ENCODE data around the gene SOX10.

The SOX10 gene

GRCh38 chr22:38029901-38030300, 45.5 kb upstream of the SOX10 start:
- H3K27ac ChIP-seq = no peak overlapping the region
- no peak for TF ChIP-seq CTCF (conservative IDR thresholded peaks at IDR 0.05; ENCODE audit: low read depth)
- no peak for DNase-seq (ENCODE audit: low spot score)
- POLR2A ChIA-PET (ENCODE audit: low non-redundant PET) = no interaction called here
- CTCF ChIA-PET = interaction anchor here (0.5 kb wide), 1 partner anchor 167 kb away, joined by 3 read pairs; no protein-coding TSS in a partner anchor

GRCh38 chr22:38029370-38029769, 45.0 kb upstream of the SOX10 start:
- no peak for TF ChIP-seq CTCF (conservative IDR thresholded peaks at IDR 0.05; ENCODE audit: low read depth)
- no peak for DNase-seq (ENCODE audit: low spot score)
- no peak overlapping the region for H3K27ac ChIP-seq
- POLR2A ChIA-PET (ENCODE audit: low non-redundant PET) = no interaction called here
- CTCF ChIA-PET = no interaction called here

- TF ChIP-seq CTCF (conservative IDR thresholded peaks at IDR 0.05; ENCODE audit: low read depth) = no peak
- no peak for DNase-seq (ENCODE audit: low spot score)
- POLR2A ChIA-PET (ENCODE audit: low non-redundant PET) = no interaction called here
- H3K27ac ChIP-seq = no peak overlapping the region
- CTCF ChIA-PET = no interaction called here
These were observed 44.2 kb upstream of the SOX10 start for GRCh38 chr22:38028344-38029130.

- TF ChIP-seq CTCF (conservative IDR thresholded peaks at IDR 0.05; ENCODE audit: low read depth) = no peak
- no peak for DNase-seq (ENCODE audit: low spot score)
- H3K27ac ChIP-seq = no peak overlapping the region
- POLR2A ChIA-PET (ENCODE audit: low non-redundant PET) = no interaction called here
- CTCF ChIA-PET = no interaction called here
These were observed 43.1 kb upstream of the SOX10 start for GRCh38 chr22:38027487-38027886.

- no peak overlapping the region for H3K27ac ChIP-seq
- ChIA-PET POLR2A (ENCODE audit: low non-redundant PET) (no interaction called here), CTCF (no interaction called here)
- no peak for DNase-seq (ENCODE audit: low spot score)
- no peak for TF ChIP-seq CTCF (conservative IDR thresholded peaks at IDR 0.05; ENCODE audit: low read depth)
These were observed 42.1 kb upstream of the SOX10 start for GRCh38 chr22:38026130-38027111.

GRCh38 chr22:38025514-38025913, 41.2 kb upstream of the SOX10 start:
- no peak for DNase-seq (ENCODE audit: low spot score)
- CTCF ChIA-PET = no interaction called here
- H3K27ac ChIP-seq = no peak overlapping the region
- POLR2A ChIA-PET (ENCODE audit: low non-redundant PET) = no interaction called here
- TF ChIP-seq CTCF (conservative IDR thresholded peaks at IDR 0.05; ENCODE audit: low read depth) = no peak

Data from RWPE1 (cell line).